ENCODE measurements around the gene DUSP8. TPM values are rescaled to one million over a fixed set of nuclear protein-coding genes. Genes with fewer than 3 reads are reported as not detected.

Gene DUSP8
- polyA plus RNA-seq, 1 of the 3 experiments (the other 2 are of a cell fraction) = 2.0 TPM

GRCh38 chr11:1546536-1547466 lies 25.3 kb downstream of the DUSP8 start:
- H2AFZ ChIP-seq (ENCODE audit: low read depth) = no peak overlapping the region
- no peaks in the 10 kb centered on the region for H3K79me2 ChIP-seq (ENCODE audit: insufficient read depth)
- TF ChIP-seq CHD2 (IDR thresholded peaks at IDR 0.05; ENCODE audit: low read length, partially characterized antibody) = peak; percentile 40
- no peak for TF ChIP-seq RXRA (IDR thresholded peaks at IDR 0.05; ENCODE audit: borderline replicate concordance, low read depth)
- peak; percentile 74 for TF ChIP-seq SMC3 (IDR thresholded peaks at IDR 0.05; ENCODE audit: low read depth, low read length)
- TF ChIP-seq CTCF (IDR thresholded peaks at IDR 0.05) = peak; percentile 72
- TF ChIP-seq MXI1 (IDR thresholded peaks at IDR 0.05; ENCODE audit: low read depth, low read length) = peak; percentile 57; the same call in 1 of the 2 replicates
- TF ChIP-seq RAD21 (IDR thresholded peaks at IDR 0.05; ENCODE audit: low read length) = peak; percentile 76
- no peaks in the 10 kb centered on the region for H3K9me3 ChIP-seq
- H3K4me1 ChIP-seq (ENCODE audit: control insufficient read depth in 1 of 2, insufficient read depth in 2 of 2, low read depth in 1 of 2, low read length in 1 of 2) = peaks cover 0 to 6% of the 10 kb centered on the region in 2 experiments; a peak in 1 of 4 replicates
- DNase-seq = peak; percentile 97
- peak overlapping the region; percentile 37 to 49; a peak in 3 of 4 replicates for H3K4me3 ChIP-seq (ENCODE audit: low read depth in 2 of 2, low read length in 1 of 2)
- peaks cover 12% of the 10 kb centered on the region for H3K27me3 ChIP-seq (ENCODE audit: insufficient read depth)
- POLR2A ChIA-PET = interaction anchor here (0.6 to 1.2 kb wide), 3 partner anchors 28 to 359 kb away, joined by 3 to 4 read pairs (median 3); no protein-coding TSS in a partner anchor
- H3K4me2 ChIP-seq = peak overlapping the region; percentile 74
- WGBS (ENCODE audit: low lambda C conversion rate) = 11% methylated on average over 14 of the region's 106 CpGs
- no peak overlapping the region for H3K9ac ChIP-seq
- H3K36me3 ChIP-seq (replicated peaks in 1 of 2; ENCODE audit: control insufficient read depth in 1 of 2, insufficient read depth in 2 of 2, low read length in 1 of 2) = no peaks in the 10 kb centered on the region
- no peaks in the 10 kb centered on the region for H4K20me1 ChIP-seq (ENCODE audit: insufficient read depth)
- CTCF ChIA-PET = interaction anchor here (0.6 to 10.5 kb wide), 49 partner anchors 9 to 609 kb away, joined by 3 to 398 read pairs (median 4); partner anchors contain the start of genes BRSK2, DUSP8, KRTAP5-3 and KRTAP5-5
- H3K27ac ChIP-seq (ENCODE audit: low read depth in 2 of 2, low read length in 1 of 2) = no peak overlapping the region
- H3F3A ChIP-seq (replicated peaks; ENCODE audit: insufficient read depth) = no peaks in the 10 kb centered on the region
- H3K9me2 ChIP-seq = no peaks in the 10 kb centered on the region

GRCh38 chr11:1546077-1546535 lies 26.0 kb downstream of the DUSP8 start:
- Histone ChIP-seq H3K27me3 (ENCODE audit: insufficient read depth) (peaks cover 12% of the 10 kb centered on the region), H3K4me1 (ENCODE audit: control insufficient read depth in 1 of 2, insufficient read depth in 2 of 2, low read depth in 1 of 2, low read length in 1 of 2) (peaks cover 0 to 6% of the 10 kb centered on the region in 2 experiments; a peak in 1 of 4 replicates), H3K27ac (ENCODE audit: low read depth in 2 of 2, low read length in 1 of 2) (no peak overlapping the region), H3K9me3 (no peaks in the 10 kb centered on the region), H3K79me2 (ENCODE audit: insufficient read depth) (no peaks in the 10 kb centered on the region), H4K20me1 (ENCODE audit: insufficient read depth) (no peaks in the 10 kb centered on the region), H3K36me3 (replicated peaks in 1 of 2; ENCODE audit: control insufficient read depth in 1 of 2, insufficient read depth in 2 of 2, low read length in 1 of 2) (no peaks in the 10 kb centered on the region), H3F3A (replicated peaks; ENCODE audit: insufficient read depth) (no peaks in the 10 kb centered on the region), H2AFZ (ENCODE audit: low read depth) (no peak overlapping the region), H3K9me2 (no peaks in the 10 kb centered on the region), H3K4me3 (ENCODE audit: low read depth in 2 of 2, low read length in 1 of 2) (no peak overlapping the region), H3K4me2 (no peak overlapping the region), H3K9ac (no peak overlapping the region)
- ChIA-PET CTCF (interaction anchor here (0.7 to 10.5 kb wide), 32 partner anchors 8 to 604 kb away, joined by 3 to 398 read pairs (median 6); partner anchors contain the start of genes BRSK2, DUSP8, KRTAP5-5 and SYT8), POLR2A (interaction anchor here (1.0 kb wide), 1 partner anchor 33 kb away, joined by 3 read pairs; no protein-coding TSS in a partner anchor)
- no peak for DNase-seq
- no peak for TF ChIP-seq FOXJ3 (CRISPR knock-in tag; IDR thresholded peaks at IDR 0.05)
- TF ChIP-seq REST (IDR thresholded peaks at IDR 0.05; ENCODE audit: low read depth, low read length) = no peak
- TF ChIP-seq CHD2 (IDR thresholded peaks at IDR 0.05; ENCODE audit: low read length, partially characterized antibody) = no peak
- TF ChIP-seq RAD21 (IDR thresholded peaks at IDR 0.05; ENCODE audit: low read length) = no peak
- TF ChIP-seq MXI1 (IDR thresholded peaks at IDR 0.05; ENCODE audit: low read depth, low read length) = no peak
- TF ChIP-seq GABPA (IDR thresholded peaks at IDR 0.05; ENCODE audit: low read depth) = no peak
- TF ChIP-seq PBX3 (IDR thresholded peaks at IDR 0.05) = no peak
- WGBS (ENCODE audit: low lambda C conversion rate) = 41% methylated on average over 17 of the region's 18 CpGs
